Kidney glomerular epithelial cell (primary cell): ENCODE results near the gene CAPN5.
A peak's percentile ranks its signal among the peaks of the same experiment; 100 is the strongest.
"Not testable (repeated sequence)": the region's sequence is repeated elsewhere in the genome, so short reads cannot be mapped to it uniquely, and the experiment has no call there.

Experiments used
- DNase-seq: peaks from one replicate; lab custom pipeline; 2025; lab: John Stamatoyannopoulos, UW

CAPN5 gene

DNA sequence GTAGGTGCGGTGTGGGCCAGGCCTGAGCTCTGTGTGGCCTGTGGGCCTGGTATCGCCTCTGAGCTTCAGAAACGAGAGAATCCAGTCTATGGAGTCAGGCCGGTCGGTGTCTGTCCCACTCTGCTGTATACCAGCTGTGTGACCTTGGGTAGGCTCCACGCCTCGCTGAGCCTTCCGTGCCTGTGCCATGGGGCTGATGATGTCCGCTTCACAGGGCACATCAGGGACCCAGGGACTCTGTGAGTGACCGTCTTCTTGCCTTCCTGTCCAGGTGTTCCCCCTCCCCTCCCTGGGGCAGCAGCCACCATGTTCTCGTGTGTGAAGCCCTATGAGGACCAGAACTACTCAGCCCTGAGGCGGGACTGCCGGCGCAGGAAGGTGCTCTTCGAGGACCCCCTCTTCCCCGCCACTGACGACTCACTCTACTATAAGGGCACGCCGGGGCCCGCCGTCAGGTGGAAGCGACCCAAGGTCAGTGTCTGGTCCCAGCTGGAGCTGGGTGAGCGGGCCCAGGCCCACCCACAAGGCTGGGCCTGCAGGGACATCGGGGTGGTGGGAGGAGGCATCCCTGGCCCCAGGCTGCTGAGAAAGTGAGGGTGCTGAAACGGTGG is 17.9 kb downstream of the CAPN5 start:
- DNase-seq: no peak

DNA sequence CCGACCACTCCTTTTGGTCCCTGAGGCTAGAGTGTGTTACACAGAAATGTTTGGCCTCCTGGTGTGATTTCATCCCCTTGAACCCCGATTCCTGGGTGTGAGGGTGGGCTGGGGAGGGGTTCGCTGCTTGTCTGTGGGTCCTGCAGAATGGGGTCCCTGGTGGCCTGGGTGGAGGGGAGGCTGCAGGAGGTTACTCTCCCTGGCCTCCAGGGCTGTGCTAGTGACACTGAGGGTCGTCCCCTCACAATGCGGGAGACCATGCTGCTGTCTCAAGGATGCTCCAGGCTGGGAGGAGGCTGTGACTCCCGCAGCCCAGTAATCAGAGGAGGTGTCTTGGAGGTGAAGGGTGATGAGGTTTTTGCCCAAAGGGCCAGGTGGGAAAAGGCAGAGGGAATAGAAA is 18.9 kb downstream of the CAPN5 start:
- no peak for DNase-seq

DNA sequence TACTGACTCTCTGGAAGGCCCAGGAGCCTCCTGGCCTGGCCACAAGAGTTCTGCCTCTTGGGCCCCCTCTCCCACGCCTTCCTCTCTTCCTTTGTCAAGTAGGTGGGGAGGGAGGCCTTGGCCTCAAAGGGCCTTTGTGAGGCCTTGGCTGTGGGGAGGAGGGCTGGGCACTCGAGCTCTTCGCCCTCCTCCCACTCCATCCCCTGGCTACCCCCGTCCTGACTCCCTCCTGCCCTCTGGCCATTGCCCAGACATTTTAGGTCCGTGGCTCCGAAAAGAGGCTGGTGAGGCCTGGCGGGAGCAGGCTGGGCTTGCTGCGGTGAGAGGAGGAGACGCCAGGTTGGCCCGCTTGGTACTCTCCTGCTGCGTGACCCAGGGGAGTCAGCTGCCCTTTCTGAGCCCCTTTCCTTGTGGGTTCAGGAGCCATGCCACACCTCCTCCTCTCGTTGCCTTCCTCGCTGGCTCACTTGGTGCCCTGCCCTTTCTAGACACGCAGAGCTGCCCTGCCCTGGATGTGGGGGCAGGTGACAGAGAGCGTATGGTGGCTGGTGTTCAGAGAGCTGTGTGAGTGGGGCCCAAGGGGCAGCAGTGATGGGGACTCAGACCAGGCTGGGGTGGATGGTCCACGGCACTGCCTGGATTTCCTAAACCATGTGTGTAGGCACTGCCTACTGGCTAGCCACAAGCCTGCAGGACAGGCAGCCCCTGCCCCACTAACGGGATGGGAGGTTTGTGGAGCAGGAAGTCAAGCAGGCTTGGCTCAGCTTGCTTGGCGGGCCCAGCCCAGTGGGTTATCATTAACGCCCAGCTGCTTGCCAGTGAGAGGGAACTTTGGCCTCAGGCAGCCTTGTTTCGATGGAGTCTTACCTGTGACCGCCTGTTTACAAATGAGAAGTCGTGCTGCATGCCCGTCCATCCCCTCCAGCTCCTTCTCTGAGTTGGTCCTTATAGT is 20.0 kb downstream of the CAPN5 start:
- no peak for DNase-seq

DNA sequence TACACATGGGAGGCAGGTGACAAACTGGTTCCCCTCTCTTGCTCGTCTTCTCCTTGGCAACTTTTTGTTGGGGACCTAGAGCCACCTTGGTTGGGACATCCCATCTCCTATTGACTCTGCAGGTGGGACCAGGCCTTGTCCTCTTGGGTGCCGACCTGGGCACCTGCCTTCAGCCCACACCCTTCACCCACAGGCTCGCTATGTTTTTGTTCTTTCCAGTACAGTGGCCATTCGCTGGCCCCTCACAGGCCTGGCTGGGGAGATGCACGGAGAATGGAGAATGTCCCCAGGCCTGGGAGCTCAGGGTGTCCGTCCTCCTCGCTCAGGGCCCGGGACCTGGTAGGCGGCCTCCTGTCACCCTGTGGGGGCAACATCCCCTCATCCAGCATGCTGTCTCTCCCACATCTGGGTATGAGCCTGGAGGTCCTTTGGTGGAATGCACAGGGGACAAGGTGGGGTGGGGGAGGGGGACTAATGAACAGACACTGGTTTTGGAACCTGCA is 21.0 kb downstream of the CAPN5 start:
- DNase-seq: no peak

DNA sequence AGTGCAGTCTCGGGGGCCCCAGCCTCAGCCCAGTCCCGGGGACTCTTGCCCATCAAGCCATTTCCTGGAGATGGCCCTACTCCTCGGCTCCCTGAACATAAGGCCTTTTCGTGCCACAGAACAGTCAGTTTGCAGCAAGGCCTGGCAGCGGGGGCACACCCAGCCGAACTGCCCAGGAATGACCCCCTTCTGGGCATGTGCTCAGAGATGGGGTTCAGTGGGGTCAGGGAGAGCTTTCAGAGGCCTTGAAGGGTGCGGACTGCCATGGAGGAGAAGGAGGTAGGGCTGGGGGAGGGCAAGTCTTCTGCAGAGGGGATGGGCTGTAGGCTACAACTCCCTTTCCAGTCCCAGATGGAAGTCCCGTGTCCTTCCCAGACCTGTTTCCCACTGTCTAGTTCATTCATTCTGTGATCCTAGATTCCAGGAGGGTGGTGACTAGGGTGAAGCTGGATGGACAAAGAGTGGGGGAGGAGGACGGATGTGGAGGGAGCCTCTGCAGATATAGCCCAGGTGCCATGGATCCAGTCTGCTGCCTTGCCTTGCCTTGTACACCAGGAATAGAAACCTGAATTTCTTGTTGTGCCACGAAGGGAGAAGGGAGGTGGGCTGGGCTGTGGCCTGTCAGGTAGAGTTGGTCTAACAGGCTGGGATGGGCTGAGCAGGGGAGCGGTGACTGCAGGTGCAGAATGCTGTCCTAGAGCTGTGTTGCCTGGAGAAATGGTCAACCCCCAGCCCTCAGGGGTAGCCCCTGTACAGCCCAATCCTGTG is 21.6 kb downstream of the CAPN5 start:
- DNase-seq: no peak

DNA sequence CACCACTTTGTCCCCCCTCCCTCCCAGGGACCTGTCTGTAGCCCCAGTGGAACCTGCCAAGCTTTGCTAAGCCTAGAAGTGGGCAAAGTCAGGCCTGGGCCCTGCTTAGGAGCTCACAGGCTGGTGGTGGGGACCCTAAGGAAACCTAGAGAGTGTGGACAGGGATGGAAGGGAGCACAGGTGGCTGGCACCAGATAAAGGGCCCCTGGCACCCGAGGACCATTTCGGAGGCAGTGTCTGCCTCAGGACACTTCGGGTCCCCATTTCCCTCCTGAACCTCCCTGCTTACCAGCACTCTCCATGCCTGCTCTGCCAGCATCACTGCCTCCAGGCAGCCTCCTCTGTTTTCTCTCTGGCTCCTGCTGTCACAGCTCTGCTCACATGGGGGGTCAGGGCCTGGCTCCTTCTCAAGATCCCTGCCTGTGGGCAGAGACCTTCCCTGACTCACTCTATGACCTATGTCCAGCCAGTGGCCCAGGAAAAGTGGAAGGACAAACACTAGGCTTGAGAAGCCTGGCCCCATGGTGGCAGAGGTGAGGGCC is 22.3 kb downstream of the CAPN5 start:
- no peak for DNase-seq

DNA sequence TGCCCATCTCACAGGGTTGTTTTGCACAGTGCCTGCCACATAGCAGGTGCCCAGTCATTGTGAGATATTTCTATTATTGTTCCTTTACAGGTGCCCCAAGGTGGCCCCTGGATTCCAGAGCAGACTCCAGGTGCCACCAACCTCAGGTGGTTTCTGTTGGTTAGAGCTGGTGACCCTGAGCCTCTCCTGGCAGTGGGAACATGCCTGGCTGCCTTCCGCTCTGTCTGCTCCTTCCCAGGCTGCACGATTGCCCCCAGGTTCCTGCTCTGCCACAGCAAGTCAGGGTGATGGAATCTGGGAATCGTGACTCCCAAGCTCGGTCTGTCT is 23.2 kb downstream of the CAPN5 start:
- no peak for DNase-seq

DNA sequence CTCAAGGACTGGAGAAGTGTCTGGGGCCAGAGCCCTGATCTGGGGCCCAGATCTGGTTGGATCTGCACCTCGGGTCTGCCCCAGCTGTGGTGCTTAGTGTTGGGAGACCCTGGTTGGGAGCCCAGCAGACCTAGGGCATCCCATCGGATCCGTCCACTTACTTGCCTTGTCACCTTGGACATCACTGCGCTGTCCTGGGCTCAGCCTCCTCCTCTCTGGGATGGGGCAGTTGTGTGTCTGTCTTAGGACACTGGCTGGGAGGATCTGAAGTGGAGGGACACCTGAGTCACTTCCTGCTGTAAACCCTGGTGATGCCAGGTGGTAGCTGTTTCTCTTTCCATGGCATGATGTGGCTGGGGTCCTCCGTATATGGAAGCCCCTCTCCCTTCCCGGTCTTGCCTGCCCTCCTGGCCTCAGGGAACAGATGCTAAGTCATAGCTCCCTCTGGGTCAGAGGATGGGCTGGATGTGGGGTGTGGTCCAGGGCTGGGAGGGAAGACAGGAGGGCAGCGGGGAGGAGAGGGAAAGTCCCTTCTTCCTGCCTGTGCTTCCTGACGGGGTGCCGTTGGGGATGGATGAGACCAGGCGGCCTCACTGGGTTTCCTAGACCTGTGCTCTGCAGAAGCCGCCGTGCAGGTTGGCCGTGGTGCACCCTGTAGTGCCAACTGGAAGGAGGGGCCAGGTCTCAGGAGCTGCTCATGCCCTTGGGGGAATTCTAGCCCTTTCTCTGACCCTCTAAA is 23.8 kb downstream of the CAPN5 start:
- DNase-seq: no peak

DNA sequence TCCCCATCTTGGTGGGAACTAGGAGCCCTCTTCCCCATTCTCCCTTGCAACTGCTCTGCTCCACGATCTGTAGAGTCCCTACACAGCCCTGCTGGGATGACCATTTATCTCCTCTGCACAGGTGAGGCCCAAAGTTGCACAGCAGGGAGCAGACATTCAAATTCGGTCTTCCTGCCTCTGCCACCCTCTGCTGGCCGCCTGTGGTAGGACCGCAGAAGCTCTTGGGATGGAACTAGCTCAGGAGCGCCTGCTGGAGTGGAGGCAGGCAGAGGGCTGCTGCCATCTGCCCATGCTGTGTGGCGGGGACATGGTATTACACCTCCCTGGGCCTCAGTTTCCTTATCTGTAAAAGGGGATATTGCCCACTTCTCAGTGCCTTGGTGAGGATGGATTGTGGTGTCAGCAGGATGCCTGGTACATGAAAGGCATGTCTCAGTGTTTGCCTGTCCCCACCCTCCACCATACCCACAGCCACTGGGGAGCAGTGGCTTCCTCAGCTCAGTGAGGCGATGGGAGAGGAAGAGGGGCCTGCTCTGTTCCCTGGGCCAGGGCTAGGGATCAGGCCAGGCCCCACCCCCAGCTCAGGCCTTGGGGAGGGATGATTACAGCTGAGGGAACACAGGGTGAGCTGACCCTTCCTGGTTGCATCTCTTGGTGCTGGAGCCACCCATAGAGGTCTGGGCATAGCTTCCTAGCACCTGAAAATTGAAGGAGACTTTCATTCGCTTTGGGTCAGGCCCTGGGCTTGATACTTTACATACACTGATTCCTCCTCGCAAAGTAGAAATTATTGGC is 24.6 kb downstream of the CAPN5 start:
- peak; percentile 63 for DNase-seq

DNA sequence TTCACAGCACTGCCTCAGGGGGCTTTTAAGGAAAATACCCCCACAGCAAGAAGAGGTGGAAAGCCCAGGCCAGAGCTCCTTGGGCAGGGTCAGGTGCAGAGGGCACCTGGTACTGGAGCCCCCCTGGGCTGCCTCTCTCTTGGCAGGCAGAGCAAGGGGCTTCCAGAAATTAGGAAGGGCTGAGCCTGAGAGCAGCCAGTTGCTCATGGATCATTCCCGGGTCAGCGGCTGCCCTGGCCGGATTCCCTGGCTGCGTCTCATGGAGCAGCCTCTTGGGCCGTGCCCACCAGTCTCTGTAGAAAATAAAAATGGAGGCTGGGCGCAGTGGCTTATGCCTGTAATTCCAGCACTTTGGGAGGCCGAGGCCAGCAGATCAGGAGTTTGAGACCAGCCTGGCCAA is 25.6 kb downstream of the CAPN5 start:
- no peak for DNase-seq

DNA sequence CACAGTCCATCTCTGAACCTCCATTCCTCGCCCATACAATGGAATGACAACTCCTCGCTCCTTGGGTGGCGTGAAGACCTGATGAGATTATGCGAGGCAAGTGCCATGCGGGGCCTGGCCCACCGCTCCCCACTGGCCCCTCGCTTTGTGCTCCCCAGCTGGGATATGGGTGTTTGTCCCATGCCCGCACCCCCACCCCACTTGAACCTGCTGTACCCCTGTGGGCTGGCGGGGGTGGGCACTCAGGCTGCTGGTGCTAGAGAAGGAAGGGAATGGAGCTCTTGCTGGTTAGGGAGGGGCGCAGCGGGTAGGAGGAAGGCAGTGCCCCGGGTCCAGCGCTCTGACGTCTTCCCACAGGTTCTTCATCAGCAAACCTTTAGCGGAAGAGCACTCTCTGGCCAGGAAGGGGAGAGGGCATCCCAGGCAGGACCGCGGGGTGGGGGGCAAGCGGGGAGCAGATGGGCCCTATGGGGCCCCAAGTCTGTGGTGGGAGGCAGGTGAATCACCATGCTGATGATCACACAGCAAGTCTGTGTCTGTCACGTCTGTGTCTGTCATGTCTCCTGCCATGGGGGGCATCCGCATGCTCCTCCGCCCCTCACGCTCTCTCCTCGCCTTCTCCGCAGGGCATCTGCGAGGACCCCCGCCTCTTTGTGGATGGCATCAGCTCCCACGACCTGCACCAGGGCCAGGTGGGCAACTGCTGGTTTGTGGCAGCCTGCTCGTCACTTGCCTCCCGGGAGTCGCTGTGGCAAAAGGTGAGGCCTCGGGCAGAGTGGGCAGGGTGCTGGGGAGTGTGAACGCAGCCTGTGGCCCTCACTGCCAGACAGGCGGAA is 26.5 kb downstream of the CAPN5 start:
- no peak for DNase-seq

DNA sequence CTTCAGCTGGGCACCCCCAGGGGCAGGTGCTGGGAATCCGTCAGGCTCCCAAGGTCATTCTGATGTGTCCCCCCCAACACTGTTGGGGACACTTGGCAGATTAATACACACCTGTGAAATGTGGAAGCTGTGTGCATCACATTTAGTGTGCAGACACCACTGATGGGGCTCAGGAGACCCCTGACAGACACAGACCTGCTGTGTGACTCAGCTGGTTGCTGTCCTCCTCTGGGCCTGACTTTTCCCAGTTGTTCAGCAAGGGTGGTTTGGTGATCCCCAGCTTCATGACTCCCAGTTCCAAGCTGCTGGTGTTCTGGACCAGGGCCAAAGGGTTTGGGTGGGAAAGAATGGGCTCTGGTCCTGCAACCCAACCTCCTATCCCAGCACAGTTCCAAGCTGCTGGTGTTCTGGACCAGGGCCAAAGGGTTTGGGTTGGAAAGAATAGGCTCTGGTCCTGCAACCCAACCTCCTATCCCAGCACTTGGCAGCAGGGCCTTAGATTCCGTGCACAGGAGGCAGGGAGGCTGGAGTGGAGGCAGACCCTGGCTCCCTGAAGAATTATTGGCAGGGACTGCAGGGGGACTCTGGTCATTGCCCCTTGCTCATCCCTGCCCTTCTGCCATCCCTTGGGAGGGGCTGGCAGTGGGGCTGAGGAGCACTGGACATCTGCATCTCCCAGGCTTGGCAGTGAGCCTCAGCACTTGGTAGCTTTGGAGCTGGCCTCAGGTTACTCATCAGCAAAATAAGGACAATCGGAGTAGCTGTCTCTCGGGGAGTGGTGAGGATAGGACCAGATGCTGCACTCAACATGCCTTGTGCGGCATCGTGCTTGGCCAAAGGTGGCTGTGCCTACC is 27.4 kb downstream of the CAPN5 start:
- no peak for DNase-seq

DNA sequence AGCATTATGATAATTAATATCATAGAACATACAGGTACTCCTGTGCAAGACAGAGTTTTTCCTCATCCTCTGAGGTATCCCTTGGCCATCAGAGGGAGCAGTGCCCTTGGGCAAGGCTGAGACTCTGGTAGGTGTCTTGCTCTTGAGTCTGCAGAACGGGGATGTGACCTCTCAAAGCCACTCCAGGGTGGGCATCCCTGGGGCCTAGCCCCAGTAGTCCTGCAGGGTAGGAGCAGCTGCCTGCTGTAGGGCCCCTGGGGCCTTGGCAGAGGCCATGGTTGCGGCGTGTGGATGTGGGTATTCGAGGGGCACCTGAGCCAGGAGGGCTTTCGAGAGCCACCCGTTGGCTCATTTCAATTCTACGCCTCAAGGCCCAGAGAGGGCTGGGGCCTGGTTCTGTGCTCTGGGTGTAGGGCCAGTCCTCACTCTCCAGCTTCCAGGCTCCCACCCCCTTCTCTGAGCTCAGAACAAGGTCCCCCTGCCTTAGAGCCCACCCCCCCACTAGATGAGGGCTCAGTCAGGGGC is 28.1 kb downstream of the CAPN5 start:
- DNase-seq: no peak

DNA sequence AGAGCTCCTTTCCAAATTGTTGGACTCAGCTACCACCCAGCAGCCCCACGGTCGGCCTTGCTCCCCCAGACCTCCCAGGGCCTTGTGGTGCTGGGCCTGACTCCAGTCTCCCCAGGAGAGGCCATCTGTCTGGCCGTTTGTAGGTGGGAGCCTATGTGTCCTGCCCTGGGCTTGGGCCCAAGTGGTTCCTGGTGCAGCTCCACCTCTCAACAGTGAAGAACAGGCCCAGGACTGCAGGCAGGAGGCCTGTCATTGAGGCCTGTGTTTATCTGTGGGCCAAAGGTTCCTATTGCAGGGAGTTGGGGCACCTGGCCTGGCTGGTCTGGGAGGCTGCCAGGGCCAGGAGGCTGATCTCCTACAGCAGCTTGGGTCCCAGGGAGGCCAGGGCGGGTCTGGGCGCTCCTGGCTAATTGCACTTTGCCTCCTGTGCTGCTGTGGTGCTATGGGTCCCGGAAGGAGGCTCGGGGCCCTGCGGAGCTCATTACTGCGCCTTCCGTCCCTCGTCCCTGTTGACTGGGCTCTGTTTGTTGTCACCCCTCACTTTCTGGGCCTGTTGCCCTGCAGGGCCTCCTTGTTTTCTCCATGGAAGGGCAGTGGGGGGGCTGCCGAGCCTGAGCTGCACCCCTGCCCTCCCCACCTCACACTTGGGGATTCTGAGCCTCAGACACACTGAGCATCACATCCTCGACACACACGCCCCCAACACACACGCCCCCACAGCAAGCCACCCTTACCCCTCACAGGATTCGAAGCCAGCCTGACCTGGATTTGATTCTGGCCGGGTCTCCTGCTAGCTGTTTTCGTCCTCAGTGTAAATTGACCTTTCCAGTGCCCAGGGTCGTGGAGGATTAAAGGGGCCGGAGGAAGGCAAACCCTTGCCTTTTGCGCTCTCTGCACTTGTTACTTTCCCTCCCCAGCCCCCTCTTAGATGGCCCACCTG is 29.1 kb downstream of the CAPN5 start:
- DNase-seq: no peak

DNA sequence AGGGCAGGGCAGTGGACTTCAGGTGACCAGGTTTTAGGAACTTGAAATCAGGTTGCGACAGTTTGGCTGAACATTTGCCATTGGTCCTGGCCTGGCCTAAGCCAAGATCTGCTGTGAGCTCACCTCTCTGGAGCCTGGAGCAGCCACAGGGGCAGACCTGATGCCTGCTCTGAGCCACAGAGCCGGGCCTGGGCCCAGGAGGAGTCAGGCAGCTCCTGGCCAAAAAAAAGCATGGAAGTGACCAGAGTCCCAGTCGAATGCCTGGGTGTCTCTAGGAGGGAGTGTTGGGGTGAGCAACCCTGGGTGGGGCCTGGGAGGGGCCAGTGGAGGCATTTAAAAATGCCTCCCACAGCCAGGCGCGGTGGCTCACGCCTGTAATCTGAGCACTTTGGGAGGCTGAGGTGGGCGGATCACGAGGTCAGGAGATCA is 29.8 kb downstream of the CAPN5 start:
- no peak for DNase-seq

DNA sequence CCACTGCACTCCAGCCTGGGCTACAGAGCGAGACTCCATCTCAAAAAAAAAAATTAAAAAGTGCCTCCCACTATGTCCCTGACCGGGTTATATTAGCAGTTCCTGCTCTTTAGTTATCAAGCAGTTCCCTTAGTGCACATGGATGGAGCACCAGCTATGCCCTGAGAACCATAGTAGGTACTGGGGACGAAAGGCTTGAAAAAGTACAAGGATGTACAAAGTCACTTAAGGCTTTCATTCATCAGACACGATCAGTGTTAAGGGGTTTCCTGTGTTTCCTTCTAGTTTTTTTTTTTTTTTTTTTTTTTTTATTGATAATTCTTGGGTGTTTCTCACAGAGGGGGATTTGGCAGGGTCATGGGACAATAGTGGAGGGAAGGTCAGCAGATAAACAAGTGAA is 30.4 kb downstream of the CAPN5 start:
- DNase-seq: not testable (repeated sequence)

DNA sequence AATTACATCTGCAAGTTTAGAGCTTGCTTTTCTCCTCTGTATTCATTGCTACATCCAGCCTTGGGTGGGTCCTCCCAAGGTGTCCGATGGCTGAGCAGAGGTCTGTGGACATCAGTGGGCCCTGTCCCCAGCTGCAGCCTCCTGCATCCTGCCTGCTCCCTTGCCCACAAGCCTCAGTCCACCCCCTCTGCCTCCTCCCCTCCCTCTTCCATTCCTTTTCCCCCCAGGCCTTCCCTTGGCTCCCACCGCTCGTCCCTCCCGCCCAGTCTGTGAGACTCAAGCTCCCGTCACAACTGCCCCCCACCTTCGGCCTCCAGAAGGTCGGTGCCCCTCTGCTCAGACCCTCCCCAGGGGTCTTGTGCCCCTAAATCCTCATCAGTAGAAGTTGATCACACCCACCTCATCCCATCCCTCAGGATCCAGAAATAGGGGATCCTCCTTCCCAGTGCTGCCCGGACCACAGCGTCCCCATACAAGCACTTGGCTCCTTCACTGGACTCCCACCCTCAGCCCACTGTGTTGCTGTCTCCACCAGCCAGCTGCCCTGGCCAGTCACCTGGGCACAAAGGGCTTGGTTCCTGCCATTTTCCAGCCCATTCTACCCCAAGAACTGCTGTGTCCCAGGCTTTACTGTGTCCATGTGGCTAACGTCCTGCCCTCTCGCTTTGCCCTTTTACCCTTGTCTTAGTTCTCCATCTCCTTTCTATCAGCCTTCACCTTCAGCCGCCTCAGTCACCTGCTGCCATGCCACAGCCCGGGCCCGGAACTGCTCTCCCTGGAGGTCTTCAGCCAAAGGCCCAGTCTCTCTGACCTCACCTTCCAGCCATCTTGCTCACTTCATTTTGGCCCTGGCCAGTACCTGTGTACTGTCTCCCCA is 33.6 kb downstream of the CAPN5 start:
- no peak for DNase-seq
